Adrenal gland (tissue), 5 donors: ENCODE results near the gene DHCR24.

Experiments used
- POLR2A ChIP-seq, 2 donors: fragments of 450-650 bp; IDR thresholded peaks; one replicate each; pipeline ENCODE4 v1.6.1; 2017; ENCODE audit warnings: antibody characterized with exemption in 2 of 2, mild to moderate bottlenecking in 2 of 2, moderate library complexity in 1 of 2
- TF ChIP-seq, protein P1 (sequence below), 6 experiments: fragments of 450-650 bp in 4 of 6; fragments of 200-600 bp in 2 of 6; sonication (generic) in 1 of 6; IDR thresholded peaks; 1 replicate in 5 of 6; 2 replicates in 1 of 6; pipeline versions ENCODE4 v1.5.1 to v1.8.0; 2016 to 2021; ENCODE audit warnings: antibody characterized with exemption in 6 of 6, mild to moderate bottlenecking in 2 of 6, moderate library complexity in 1 of 6
- donor health status: DM: no; HTN: no; CAD: no.

DNA sequence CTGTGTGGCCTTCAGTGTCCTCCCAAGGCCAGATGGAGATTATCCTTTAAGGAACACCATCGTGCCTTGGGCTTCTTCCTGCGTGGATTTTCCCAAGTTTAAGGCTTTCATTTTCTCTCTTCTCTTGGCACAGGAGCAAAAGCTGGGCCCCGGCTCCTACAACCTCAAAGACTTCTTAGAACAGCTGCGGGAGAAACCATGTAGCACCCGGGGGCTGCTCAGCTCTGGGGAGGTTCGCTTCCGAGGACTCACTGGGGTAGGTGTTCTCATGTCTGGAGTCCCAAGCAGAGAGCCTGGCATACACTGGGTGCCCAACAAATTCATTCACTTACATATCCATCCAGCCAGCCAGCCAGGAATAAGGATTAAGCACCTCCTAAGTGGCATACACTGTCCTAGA, 79.2 kb downstream of the DHCR24 start:
- TF ChIP-seq, protein P1, sequence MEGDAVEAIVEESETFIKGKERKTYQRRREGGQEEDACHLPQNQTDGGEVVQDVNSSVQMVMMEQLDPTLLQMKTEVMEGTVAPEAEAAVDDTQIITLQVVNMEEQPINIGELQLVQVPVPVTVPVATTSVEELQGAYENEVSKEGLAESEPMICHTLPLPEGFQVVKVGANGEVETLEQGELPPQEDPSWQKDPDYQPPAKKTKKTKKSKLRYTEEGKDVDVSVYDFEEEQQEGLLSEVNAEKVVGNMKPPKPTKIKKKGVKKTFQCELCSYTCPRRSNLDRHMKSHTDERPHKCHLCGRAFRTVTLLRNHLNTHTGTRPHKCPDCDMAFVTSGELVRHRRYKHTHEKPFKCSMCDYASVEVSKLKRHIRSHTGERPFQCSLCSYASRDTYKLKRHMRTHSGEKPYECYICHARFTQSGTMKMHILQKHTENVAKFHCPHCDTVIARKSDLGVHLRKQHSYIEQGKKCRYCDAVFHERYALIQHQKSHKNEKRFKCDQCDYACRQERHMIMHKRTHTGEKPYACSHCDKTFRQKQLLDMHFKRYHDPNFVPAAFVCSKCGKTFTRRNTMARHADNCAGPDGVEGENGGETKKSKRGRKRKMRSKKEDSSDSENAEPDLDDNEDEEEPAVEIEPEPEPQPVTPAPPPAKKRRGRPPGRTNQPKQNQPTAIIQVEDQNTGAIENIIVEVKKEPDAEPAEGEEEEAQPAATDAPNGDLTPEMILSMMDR (IDR thresholded peaks at IDR 0.05): no peak
- TF ChIP-seq POLR2A (IDR thresholded peaks at IDR 0.05): no peak
